Activated naive CD4-positive, alpha-beta T cell treated with anti-CD3 and anti-CD28 coated beads, Interleukin-2, amount 10 ng/mL, durations not matched to agents 7 days and 5 days (primary cell): ENCODE data around the gene USP53.
"Not testable (repeated sequence)": the region's sequence is repeated elsewhere in the genome, so short reads cannot be mapped to it uniquely, and the experiment has no call there.

Source experiments
- CTCF ChIA-PET: fragments of 350-600 bp; sonication (Branson Sonifier 250); formaldehyde crosslinking; loops from one replicate; lab custom pipeline; 2021; ENCODE audit warnings: antibody characterized with exemption; lab: Charles Lee
- DNase-seq: peaks from one replicate; pipeline ENCODE4 v3.0.0-alpha.2; 2020
- H3K27ac Mint-ChIP-seq: one replicate; pipeline ENCODE4 v1.8.0; 2021; ENCODE audit warnings: mild to moderate bottlenecking, moderate library complexity, mixed read lengths
- H3K27me3 Mint-ChIP-seq: one replicate; pipeline ENCODE4 v1.8.0; 2021; ENCODE audit warnings: mild to moderate bottlenecking, mixed read lengths
- H3K36me3 Mint-ChIP-seq: one replicate; pipeline ENCODE4 v1.8.0; 2021; ENCODE audit warnings: mixed read lengths
- H3K4me1 Mint-ChIP-seq: one replicate; pipeline ENCODE4 v1.8.0; 2021; ENCODE audit warnings: mixed read lengths
- H3K4me3 Mint-ChIP-seq: one replicate; pipeline ENCODE4 v1.8.0; 2021; ENCODE audit warnings: mild to moderate bottlenecking, moderate library complexity, mixed read lengths
- H3K9me3 Mint-ChIP-seq: one replicate; pipeline ENCODE4 v1.8.0; 2021; ENCODE audit warnings: mixed read lengths

The USP53 gene

GRCh38 chr4:119329835-119330620, 117.5 kb downstream of the USP53 start:
- Mint-ChIP-seq H3K27ac (no peak overlapping the region), H3K36me3 (no peaks in the 10 kb centered on the region), H3K27me3 (peaks cover 14% of the 10 kb centered on the region), H3K4me1 (no peaks in the 10 kb centered on the region), H3K9me3 (no peaks in the 10 kb centered on the region), H3K4me3 (no peak overlapping the region)
- CTCF ChIA-PET: no interaction called here
- DNase-seq: no peak

GRCh38 chr4:119336332-119336979, 123.9 kb downstream of the USP53 start:
- H3K4me1 Mint-ChIP-seq, DNase-seq, H3K27me3 Mint-ChIP-seq, H3K4me3 Mint-ChIP-seq, H3K27ac Mint-ChIP-seq, H3K9me3 Mint-ChIP-seq, CTCF ChIA-PET, H3K36me3 Mint-ChIP-seq: not testable (repeated sequence)

- no peaks in the 10 kb centered on the region for H3K9me3 Mint-ChIP-seq
- CTCF ChIA-PET: no interaction called here
These were observed 124.5 kb downstream of the USP53 start for GRCh38 chr4:119337010-119337409.

GRCh38 chr4:119339895-119340294, 127.4 kb downstream of the USP53 start:
- H3K27me3 Mint-ChIP-seq, H3K36me3 Mint-ChIP-seq, H3K27ac Mint-ChIP-seq, H3K4me1 Mint-ChIP-seq, CTCF ChIA-PET, H3K9me3 Mint-ChIP-seq, H3K4me3 Mint-ChIP-seq, DNase-seq: not testable (repeated sequence)

More at GRCh38 chr4:119337010-119337409, 124.5 kb downstream of the USP53 start:
- H3K4me3 Mint-ChIP-seq: no peak overlapping the region
- no peak for DNase-seq
- no peaks in the 10 kb centered on the region for H3K36me3 Mint-ChIP-seq
- no peaks in the 10 kb centered on the region for H3K27me3 Mint-ChIP-seq
- no peak overlapping the region for H3K27ac Mint-ChIP-seq
- H3K4me1 Mint-ChIP-seq: peaks cover 7% of the 10 kb centered on the region

GRCh38 chr4:119343293-119343692, 130.8 kb downstream of the USP53 start:
- H3K27me3 Mint-ChIP-seq, H3K4me1 Mint-ChIP-seq, H3K9me3 Mint-ChIP-seq, H3K36me3 Mint-ChIP-seq, H3K27ac Mint-ChIP-seq, H3K4me3 Mint-ChIP-seq, DNase-seq, CTCF ChIA-PET: not testable (repeated sequence)
